ENCODE results near the gene ADD3.
"Not testable (repeated sequence)": the region's sequence is repeated elsewhere in the genome, so short reads cannot be mapped to it uniquely, and the experiment has no call there.

Gene ADD3

DNA sequence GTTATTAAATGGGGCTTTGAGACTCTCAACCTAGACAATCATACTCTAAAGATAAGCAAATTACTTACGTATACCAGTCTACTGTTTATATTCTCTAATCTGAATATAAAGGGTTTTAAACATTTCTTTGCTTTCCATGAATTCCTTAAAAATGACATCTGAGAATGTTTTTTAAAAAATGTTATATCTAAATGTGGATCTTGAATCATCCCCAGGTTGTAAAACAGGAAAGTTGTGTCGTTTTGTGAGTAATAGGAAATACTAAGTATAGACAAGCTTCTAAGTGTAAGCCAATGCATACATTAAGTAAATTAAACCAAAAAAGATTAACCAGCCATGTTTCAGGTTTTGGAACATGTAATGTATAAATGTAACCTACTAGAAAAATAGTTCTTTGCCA lies 26.8 kb downstream of the ADD3 start:
- no peak for DNase-seq (ENCODE audit: low read depth in 2 of 2)

DNA sequence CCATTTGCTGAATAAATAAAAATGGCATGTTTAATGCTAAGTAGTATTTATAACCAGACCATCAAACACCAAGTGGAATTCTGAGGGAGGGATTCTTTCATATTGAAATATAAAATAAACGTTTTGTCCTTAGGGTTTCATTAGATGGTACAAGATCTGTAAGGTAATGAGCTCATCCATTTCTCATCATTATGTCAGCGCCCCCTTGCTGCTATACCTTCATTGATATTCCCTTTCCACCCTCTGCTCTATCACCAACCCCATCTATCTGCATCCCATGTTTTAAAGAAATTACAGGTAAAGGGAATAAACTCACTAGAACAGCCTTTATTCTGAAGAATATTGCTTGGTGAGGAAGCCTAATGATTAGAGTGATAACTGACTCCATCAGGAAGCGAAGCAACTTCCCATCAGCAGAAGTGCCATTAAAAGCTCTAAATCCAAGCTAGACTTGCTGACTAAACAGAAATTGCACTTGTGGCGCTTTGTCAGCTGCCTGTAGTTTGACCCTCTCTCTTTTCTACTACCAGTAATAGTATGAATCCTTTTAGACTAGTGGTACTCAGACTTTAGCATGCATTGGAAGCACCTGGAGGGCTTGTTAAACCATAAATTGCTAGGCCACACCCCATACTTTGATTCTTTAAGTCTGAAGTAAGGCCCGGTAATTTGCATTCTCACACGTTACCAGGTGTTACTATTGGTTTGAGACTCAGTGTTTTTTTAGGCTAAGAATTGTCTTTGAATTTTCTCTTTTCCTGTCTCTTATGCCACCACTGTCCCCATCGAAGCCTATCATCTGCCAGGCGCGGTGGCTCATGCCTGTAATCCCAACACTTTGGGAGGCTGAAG lies 27.5 kb downstream of the ADD3 start:
- no peak for DNase-seq (ENCODE audit: low read depth in 2 of 2)

DNA sequence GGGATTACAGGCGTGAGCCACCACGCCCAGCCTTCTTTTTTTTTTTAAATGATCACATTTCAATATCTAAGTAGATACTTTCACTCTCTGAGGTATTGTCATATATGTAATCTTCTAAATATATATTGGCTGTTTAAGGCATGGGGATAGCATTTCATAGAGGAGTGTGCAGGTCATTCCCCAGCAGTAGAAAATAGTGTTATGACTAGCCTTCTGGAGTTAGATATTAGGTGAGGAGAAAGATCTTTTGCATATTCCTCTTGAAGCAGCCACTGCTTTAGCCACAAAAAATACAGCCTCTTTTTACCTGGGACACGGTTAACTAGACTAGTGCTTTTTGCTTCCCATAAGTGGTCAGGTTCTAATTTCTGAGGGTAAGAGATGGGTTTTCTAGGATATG lies 28.9 kb downstream of the ADD3 start:
- DNase-seq (ENCODE audit: low read depth in 2 of 2) = no peak

DNA sequence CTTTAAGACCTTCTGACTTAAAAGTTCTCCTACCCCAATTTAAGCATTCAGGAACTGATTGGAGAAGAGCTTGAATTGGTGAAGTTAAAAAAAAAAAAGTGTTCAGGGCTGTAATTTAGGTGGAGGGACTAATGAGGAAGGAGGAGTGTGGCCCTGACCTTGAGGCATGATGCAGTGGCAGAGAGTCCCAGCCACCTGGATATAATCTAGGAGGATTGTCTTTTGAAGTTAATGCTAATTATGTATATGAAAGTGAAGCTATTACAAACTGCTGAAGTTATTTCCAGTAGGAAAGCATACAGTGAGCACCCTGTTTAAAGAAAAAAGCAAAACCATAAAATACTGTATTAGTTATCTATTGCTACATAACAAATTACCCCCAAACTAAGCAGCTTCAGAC lies 31.5 kb downstream of the ADD3 start:
- no peak for DNase-seq (ENCODE audit: low read depth in 2 of 2)

DNA sequence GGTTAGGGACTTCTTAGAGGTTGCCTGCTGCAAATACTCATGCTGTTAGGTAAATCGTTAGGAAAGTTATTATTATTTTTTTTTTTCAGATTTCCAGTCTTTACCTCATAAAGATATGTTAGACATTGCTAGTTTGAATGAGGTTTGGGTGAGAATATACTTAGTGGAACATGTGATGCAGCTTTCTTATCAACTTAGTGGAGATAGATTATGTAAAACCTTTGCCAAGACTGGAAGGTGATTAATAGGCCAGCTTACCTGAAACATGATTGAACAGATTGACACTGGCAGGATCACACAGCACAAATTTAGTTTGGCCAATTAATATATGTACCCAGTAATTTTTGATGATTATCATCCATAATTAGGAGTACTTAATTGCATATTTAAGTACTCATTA lies 32.3 kb downstream of the ADD3 start:
- no peak for DNase-seq (ENCODE audit: low read depth in 2 of 2)

DNA sequence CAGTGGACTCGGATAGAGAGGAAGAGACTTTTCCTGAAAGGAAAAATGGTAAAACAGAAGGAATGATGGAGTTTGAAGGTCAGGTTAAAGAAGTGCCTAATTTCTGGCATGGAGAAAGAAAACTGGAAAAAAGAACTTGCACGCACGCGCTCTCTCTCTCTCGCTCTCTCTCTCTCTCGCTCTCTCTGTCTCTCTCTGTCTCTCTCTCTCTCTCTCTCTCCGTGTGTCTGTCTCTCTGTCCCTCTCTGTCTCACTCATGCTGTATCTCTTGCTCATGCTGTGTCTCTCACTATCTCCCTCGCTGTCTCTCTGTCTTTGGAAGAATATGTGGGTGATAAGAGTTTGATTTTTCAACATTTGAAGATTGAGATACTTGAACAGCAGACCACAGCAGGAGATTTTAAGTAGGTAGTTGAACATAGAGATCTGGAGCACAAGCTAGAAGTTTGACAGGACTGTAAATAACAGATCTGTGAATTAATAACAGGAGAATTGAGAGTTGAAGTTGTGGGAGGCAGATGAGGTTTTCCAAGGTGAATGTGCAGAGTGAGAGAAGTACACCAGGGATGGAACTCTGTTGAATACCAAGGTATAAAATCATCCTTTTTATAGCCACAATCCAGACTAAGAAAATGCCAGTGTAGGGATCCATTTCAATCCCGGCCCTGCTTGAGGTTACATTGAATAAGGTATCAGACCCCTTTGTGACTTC lies 33.1 kb downstream of the ADD3 start:
- DNase-seq (ENCODE audit: low read depth in 2 of 2) = no peak

DNA sequence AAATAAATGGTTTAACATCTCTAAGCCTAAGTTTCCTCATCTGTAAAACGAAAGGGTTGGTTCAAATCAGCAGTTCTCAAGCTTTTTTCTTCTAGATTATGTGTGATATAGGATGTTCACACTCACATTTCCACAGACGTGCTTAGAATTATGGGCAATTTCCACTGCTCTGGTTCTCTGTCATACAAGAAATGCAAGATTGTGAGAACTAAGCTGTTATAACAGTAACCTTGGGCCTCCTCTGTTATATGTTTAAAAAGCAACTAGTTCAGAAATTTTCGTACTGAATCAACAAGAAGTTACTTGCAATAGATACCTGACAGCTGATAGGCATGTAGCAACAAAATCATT lies 33.7 kb downstream of the ADD3 start:
- DNase-seq (ENCODE audit: low read depth in 2 of 2) = no peak

DNA sequence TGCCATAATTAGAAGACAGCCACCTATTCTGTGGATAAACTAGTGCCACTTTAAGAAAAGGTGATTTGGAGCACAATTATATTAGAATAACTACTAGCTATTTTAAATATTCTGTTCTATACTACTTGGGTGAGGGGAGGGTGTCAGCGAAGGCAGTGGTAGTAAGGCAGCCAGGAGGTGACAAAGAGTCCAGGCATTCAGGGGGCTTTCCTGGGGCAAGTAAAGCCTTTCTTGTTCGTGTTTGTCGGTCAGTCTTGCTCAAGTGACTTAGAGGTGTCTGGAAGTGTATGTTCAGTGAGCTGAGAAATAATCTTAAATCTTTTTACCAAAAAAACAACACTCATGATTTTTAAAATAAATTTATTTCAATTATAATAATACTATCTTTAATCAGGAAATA lies 34.4 kb downstream of the ADD3 start:
- no peak for DNase-seq (ENCODE audit: low read depth in 2 of 2)

DNA sequence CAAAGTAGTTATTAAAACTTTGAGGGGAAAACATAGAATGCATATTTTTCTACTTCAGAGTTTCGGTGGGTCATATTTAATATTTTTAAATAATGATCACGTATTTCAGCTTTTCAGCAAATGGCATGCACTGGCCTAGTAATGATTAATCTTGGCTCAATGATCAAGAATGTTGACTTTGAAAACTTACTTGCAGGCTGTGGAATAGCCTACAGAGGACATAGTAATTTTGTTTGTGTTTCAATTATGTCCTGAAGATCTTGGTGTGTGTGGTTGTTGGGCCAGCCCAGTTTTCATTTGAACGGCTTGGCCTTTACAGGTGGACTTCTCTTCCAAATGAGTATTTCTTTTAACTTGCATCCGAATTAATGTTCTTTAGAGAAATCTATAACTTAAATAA lies 35.1 kb downstream of the ADD3 start:
- no peak for DNase-seq (ENCODE audit: low read depth in 2 of 2)

DNA sequence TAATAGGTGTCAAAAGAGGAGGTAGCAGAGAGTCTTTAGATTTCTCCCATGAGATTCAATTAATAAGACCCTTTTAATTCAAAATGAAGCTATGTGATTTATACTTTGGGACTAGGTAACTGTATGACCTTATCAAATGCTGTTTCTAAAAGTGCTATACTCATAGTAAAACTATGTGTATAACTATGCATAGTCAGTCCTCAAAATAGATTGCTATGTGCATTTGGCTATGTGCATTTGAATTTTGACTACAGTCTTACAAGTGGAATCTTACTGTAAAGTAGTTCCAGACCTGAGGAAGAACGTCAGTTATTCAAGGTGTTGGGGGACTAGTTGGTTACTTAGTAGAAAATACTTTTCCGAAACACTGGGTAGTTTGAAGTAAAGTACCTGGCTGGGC lies 36.9 kb downstream of the ADD3 start:
- DNase-seq (ENCODE audit: low read depth in 2 of 2) = no peak

DNA sequence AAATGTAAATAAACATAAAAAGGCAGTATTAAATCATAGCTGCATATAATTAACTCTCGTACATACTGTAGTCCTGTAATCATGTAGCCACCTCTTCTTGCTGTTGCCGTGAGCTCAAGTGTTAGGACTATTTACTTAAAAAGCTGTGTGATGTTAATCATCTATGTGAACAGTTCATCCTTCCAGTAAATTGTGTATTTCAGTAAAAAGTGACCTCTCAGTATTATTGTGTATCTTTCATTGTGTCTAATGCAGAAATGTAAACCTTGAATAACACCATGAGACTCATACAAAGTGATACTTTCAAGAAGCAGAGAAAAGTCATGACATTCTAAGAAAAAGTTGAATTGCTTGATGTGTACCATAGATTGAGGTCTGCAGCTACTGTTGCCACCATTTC lies 38.0 kb downstream of the ADD3 start:
- no peak for DNase-seq (ENCODE audit: low read depth in 2 of 2)

DNA sequence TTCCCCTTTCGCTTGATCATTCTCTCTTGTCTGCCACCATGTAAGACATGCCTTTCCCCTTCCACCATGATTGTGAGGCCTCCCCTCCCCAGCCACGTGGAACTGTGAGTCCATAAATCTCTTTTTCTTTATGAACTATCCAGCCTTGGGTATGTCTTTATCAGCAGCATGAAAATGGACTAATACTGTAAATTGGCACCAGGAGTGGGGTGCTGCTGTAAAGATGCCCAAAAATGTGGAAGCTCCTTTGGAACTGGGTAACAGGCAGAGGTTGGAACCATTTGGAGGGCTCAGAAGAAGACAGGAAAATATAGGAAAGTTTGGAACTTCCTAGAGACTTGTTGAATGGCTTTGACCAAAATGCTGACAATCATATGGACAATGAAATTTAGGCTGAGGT lies 40.4 kb downstream of the ADD3 start:
- not testable (repeated sequence) for DNase-seq (ENCODE audit: low read depth in 2 of 2)

DNA sequence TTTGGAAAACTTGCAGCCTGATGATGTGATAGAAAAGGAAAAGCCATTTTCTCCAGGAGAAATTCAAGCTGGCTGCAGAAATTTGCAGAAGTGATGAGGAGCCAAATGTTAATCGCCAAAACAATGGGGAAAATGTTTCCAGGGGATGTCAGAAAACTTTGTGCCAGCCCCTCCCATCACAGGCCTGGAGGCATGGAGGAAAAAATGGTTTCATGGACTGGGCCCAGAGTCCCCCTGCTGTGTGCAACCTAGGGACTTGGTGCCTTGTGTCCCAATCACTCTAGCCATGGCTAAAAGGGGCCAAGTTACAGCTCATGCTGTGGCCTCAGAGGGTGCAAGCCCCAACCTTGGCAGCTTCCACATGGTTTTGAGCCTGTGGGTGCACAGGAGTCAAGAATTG lies 41.0 kb downstream of the ADD3 start:
- DNase-seq (ENCODE audit: low read depth in 2 of 2) = no peak

DNA sequence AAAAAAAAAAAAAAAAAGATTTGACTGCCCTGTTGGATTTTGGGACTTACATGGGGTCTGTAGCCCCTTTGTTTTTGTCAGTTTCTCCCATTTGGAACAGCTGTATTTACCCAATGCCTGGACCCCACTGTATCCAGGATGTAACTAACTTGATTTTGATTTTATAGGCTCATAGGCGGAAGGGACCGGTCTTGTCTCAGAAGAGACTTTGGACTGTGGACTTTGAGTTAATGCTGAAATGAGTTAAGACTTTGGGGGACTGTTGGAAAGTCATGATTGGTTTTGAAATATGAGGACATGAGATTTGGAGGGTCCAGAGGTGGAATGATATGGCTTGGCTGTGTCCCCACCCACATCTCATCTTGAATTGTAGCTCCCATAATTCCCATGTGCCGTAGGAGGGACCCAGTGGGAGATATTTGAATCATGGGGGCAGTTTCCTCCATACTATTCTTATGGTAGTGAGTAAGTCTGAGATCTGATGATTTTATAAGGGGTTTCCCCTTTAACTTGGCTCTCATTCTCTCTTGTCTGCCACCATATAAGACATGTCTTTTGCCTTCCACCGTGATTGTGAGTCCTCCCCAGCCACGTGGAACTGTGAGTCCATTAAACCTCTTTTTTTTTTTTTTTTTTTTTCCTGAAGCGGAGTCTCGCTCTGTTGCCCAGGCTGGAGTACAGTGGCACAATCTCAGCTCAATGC lies 42.3 kb downstream of the ADD3 start:
- DNase-seq (ENCODE audit: low read depth in 2 of 2) = not testable (repeated sequence)

DNA sequence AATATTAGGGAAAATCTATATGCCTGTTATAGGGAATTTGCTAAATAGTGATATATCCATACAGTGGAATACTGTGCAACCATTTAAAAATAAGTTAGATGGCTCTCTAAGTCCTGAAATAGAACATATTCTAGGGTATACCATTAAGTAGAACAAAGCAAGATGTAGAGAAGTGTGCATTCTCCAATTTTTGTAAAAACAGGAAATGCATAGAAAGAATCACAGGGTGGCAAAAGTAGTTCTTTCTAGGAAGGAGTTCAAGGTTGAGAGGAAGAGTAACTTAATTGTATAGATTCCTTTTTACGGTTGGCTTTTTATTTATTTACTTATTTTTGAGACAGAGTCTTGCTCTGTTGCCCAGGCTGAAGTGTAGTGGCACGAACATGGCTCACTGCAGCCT lies 43.7 kb downstream of the ADD3 start:
- no peak for DNase-seq (ENCODE audit: low read depth in 2 of 2)

DNA sequence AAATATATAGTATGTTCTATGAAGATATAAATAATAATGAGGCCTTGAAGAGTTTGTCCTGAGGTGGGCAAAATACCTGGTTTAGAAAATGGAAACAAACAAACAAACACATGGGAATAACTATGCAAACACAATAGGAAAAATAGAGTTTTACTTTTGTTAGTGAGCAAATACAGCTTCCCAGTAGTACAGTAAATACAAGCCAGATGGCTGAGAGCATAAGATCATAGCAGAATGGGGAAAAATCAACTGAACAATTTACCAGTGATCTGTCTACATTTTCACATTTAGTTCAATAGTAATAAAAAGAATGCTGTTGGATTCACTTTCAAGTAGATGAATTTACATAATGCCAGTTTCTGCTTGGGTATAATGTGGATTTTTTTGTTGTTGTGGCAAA lies 45.1 kb downstream of the ADD3 start:
- DNase-seq (ENCODE audit: low read depth in 2 of 2) = no peak

DNA sequence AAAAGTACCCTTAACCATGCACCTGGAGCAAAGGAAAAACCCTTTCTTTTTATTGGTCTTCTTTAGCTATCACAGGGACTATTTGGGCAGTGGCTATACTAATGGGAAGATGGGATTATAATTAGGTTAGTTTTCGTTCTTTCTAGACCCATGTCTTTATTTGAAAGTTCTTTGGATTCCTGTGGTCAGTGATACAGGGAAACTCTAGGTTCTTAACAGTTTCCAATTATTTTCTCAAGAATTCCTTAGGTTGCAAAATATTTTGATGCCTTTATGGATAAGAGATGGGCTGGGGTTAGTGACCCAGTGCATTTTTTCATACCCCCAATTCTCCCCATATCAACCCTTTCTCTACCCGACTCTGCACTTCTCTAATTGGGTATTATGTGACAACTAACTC lies 49.0 kb downstream of the ADD3 start:
- DNase-seq (ENCODE audit: low read depth in 2 of 2) = no peak

DNA sequence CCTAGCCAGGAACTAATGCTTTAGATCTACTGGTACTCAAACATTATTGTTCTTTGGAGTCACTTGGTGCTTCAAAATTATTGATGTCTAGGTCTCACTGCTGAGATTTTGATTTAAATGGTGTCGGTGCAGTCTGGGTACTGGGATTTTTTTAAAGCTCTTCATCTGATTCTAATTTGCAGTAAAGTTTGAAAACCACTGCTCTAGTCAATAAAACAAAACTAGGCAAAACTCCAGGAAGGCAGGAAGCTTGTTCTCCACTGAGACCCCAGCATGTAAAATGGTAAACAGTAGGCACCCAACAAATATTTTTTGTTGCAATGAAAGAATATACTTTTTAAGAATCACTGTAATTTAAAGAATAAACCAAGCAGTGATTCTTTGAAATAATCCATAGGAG lies 49.7 kb downstream of the ADD3 start:
- no peak for DNase-seq (ENCODE audit: low read depth in 2 of 2)

DNA sequence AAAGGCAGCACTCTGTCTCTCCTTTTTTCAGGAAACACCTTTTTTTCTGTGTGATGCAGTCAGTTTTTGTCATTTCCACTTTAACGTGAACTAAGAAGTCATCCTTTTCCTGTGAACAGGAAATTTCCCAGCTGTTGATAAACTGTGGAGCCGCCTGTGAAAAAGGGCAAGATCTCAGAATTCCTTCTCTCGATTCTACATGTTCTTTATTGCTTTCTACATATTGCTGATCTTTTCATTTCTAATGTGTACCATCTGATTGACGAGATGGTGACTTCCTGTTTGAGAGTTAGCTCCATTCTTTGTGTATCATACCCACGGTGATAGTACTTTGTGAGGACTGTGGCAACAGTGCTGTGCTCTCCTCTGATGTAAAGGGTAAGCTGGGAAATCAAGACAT lies 50.4 kb downstream of the ADD3 start:
- no peak for DNase-seq (ENCODE audit: low read depth in 2 of 2)

DNA sequence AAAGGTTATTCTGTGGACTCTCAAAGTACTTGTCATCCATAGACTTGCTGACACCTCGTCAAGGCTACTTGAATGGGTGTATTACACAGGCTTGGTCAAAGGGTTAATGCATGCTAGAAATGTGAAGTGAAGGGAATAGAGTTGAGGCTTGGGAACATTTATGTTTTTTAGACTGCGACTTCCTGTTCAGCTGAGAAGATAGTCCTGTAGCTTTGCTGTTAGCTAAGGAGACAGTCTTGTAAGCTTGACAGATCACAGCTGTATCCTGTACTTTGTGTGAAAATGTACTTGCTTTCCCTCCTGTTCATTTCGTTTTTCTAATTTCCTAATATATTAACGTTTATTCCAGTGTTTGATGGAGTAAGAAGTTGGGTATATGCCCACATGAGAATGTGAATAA lies 52.1 kb downstream of the ADD3 start:
- no peak for DNase-seq (ENCODE audit: low read depth in 2 of 2)

DNA sequence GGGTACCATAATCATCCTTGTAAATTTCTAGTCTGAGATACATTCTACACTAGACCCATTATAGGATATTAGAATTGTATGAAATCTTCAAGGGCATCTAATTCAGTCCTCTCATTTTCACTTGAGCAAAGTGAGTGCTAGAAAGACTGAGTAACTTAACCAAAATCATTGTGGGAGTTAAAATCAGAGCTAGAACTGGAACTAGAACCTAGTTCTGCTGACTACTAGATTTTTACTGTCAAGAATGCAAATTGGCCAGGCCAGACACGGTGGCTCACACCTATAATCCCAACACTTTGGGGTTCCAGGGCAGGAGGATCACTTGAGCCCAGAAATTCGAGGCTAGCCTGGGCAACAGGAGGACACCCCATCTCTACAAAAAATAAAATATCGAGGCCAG lies 53.9 kb downstream of the ADD3 start:
- no peak for DNase-seq (ENCODE audit: low read depth in 2 of 2)

DNA sequence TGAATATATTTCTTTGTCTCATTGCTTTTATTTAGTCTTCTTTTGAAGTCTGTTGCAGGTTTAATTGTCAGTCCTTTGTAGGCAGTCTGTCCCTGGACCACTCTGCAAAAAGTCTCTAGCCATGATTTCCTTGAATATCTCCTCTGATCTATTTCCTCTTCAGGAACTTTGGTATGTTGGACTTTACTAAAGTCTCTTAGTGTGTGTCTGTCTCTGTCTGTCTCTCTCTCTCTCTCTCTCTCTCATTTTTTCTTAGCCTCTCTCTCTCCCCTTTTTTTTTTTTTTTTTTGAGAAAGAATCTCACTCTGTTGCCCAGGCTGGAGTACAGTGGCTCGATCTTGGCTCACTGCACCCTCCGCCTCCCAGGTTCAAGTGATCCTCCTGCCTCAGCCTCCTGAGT lies 57.5 kb downstream of the ADD3 start:
- DNase-seq (ENCODE audit: low read depth in 2 of 2) = no peak

Data from stimulated activated CD4-positive, alpha-beta T cell treated with anti-CD3 and anti-CD28 coated beads, Interleukin-1b, Interleukin-23, amount 100 ng/mL, for 4 hours (primary cell).